HEK293 (cell line): Measurements from ENCODE around the gene FMN1.

ENCODE experiments used
- CTCF ChIA-PET: fragments of 350-600 bp; formaldehyde crosslinking; extraction: SDS; loops from one replicate; lab custom pipeline; 2021; ENCODE audit warnings: antibody characterized with exemption; lab: Yijun Ruan, JAX
- POLR2A ChIA-PET: fragments of 300-600 bp; formaldehyde crosslinking; extraction: SDS; loops from one replicate; lab custom pipeline; 2020; ENCODE audit warnings: antibody characterized with exemption, inconsistent platforms; lab: Yijun Ruan, JAX
- H3K27ac ChIP-seq: fragments of 200-500 bp; sonication (Bioruptor generic); 2 replicates; pipeline ENCODE4 v1.5.1; 2014; ENCODE audit warnings: low read depth, low read length, control low read depth, inconsistent platforms; ENCODE audit errors: extremely low read depth
- H3K36me3 ChIP-seq, 2 experiments: fragments of 200-500 bp in 1 of 2; sonication (Bioruptor generic) in 1 of 2; 1 replicate in 1 of 2; 2 replicates in 1 of 2; pipeline ENCODE4 v1.5.1; 2014 to 2017; ENCODE audit warnings: inconsistent platforms in 2 of 2, low read length in 2 of 2; ENCODE audit not compliant: control insufficient read depth in 2 of 2, insufficient read depth in 1 of 2
- H3K4me1 ChIP-seq: fragments of 200-500 bp; sonication (Bioruptor generic); 2 replicates; pipeline ENCODE4 v1.5.1; 2014; ENCODE audit warnings: mild to moderate bottlenecking, low read length, inconsistent platforms; ENCODE audit not compliant: control insufficient read depth, insufficient read depth
- H3K4me3 ChIP-seq: 2 replicates; pipeline ENCODE4 v1.5.1; 2011; ENCODE audit warnings: low read depth, mild to moderate bottlenecking, control low read depth, low read length, moderate library complexity
- H3K9me3 ChIP-seq: fragments of 200-500 bp; sonication (Bioruptor generic); 2 replicates; pipeline ENCODE4 v1.5.1; 2014; ENCODE audit warnings: low read depth, low read length, inconsistent platforms; ENCODE audit not compliant: control insufficient read depth, insufficient read depth
- FEZF1 ChIP-seq: fragments of 450-650 bp; formaldehyde crosslinking; IDR thresholded peaks from 2 replicates; pipeline ENCODE4 v1.5.1; 2016; ENCODE audit warnings: missing biosample characterization, missing genetic modification characterization
- HOXA7 ChIP-seq: sonication (generic); formaldehyde crosslinking; IDR thresholded peaks from 2 replicates; pipeline ENCODE4 v1.8.1; 2022; ENCODE audit warnings: missing genetic modification reagents, borderline replicate concordance
- HOXD13 ChIP-seq: sonication (generic); formaldehyde crosslinking; IDR thresholded peaks from 2 replicates; pipeline ENCODE4 v1.8.0; 2022; ENCODE audit warnings: missing genetic modification reagents, borderline replicate concordance
- MZF1 ChIP-seq: fragments of 450-650 bp; formaldehyde crosslinking; IDR thresholded peaks from 2 replicates; pipeline ENCODE4 v1.5.1; 2017; ENCODE audit warnings: missing biosample characterization, missing genetic modification characterization, borderline replicate concordance
- RBAK ChIP-seq: fragments of 450-650 bp; formaldehyde crosslinking; IDR thresholded peaks from 2 replicates; pipeline ENCODE4 v1.5.1; 2016; ENCODE audit warnings: missing biosample characterization, missing genetic modification characterization
- ZFP37 ChIP-seq: fragments of 450-650 bp; formaldehyde crosslinking; IDR thresholded peaks from 2 replicates; pipeline ENCODE4 v1.5.1; 2016; ENCODE audit warnings: missing biosample characterization, missing genetic modification characterization
- ZNF169 ChIP-seq: fragments of 450-650 bp; formaldehyde crosslinking; IDR thresholded peaks from 2 replicates; pipeline ENCODE4 v1.5.1; 2016; ENCODE audit warnings: missing biosample characterization, missing genetic modification characterization
- ZNF184 ChIP-seq: fragments of 450-650 bp; IDR thresholded peaks from 2 replicates; pipeline ENCODE4 v1.5.1; 2018; ENCODE audit warnings: missing biosample characterization, mild to moderate bottlenecking, missing genetic modification characterization
- ZNF214 ChIP-seq: fragments of 450-650 bp; formaldehyde crosslinking; IDR thresholded peaks from 2 replicates; pipeline ENCODE4 v1.5.1; 2017; ENCODE audit warnings: missing biosample characterization, mild to moderate bottlenecking, missing genetic modification characterization, borderline replicate concordance
- ZNF354C ChIP-seq: fragments of 450-650 bp; formaldehyde crosslinking; IDR thresholded peaks from 2 replicates; pipeline ENCODE4 v1.5.1; 2016; ENCODE audit warnings: missing biosample characterization, missing genetic modification characterization, low read depth, borderline replicate concordance
- ZNF404 ChIP-seq: fragments of 450-650 bp; formaldehyde crosslinking; IDR thresholded peaks from 2 replicates; pipeline ENCODE4 v1.5.1; 2017; ENCODE audit warnings: missing biosample characterization, missing genetic modification characterization
- ZNF433 ChIP-seq: fragments of 450-650 bp; formaldehyde crosslinking; IDR thresholded peaks from 2 replicates; pipeline ENCODE4 v1.5.1; 2016; ENCODE audit warnings: missing biosample characterization, missing genetic modification characterization, low read depth
- ZNF621 ChIP-seq: fragments of 450-650 bp; formaldehyde crosslinking; IDR thresholded peaks from 2 replicates; pipeline ENCODE4 v1.5.1; 2017; ENCODE audit warnings: missing biosample characterization, missing genetic modification characterization
- ZNF624 ChIP-seq: fragments of 450-650 bp; formaldehyde crosslinking; IDR thresholded peaks from 2 replicates; pipeline ENCODE4 v1.5.1; 2017; ENCODE audit warnings: missing biosample characterization, missing genetic modification characterization
- ZNF776 ChIP-seq: fragments of 450-650 bp; formaldehyde crosslinking; IDR thresholded peaks from 2 replicates; pipeline ENCODE4 v1.5.0; 2017; ENCODE audit warnings: missing biosample characterization, missing genetic modification characterization, borderline replicate concordance
- ZNF777 ChIP-seq: fragments of 450-650 bp; formaldehyde crosslinking; IDR thresholded peaks from 2 replicates; pipeline ENCODE4 v1.5.1; 2017; ENCODE audit warnings: missing biosample characterization, missing genetic modification characterization, borderline replicate concordance
- ZNF843 ChIP-seq: fragments of 450-650 bp; formaldehyde crosslinking; IDR thresholded peaks from 2 replicates; pipeline ENCODE4 v1.5.1; 2016; ENCODE audit warnings: missing biosample characterization, missing genetic modification characterization
- ZSCAN23 ChIP-seq: fragments of 450-650 bp; formaldehyde crosslinking; IDR thresholded peaks from 2 replicates; pipeline ENCODE4 v1.5.1; 2016; ENCODE audit warnings: missing biosample characterization, missing genetic modification characterization
- TF ChIP-seq, protein P1 (sequence below): fragments of 450-650 bp; formaldehyde crosslinking; IDR thresholded peaks from 2 replicates; pipeline ENCODE4 v1.5.1; 2016; ENCODE audit warnings: missing biosample characterization, missing genetic modification characterization
- TF ChIP-seq, protein P2 (sequence below): fragments of 450-650 bp; formaldehyde crosslinking; IDR thresholded peaks from 2 replicates; pipeline ENCODE4 v1.5.1; 2016; ENCODE audit warnings: missing biosample characterization, missing genetic modification characterization
- TF ChIP-seq, protein P3 (sequence below): fragments of 450-650 bp; formaldehyde crosslinking; IDR thresholded peaks from 2 replicates; pipeline ENCODE4 v1.5.1; 2016; ENCODE audit warnings: missing biosample characterization, missing genetic modification characterization

FMN1 gene

DNA sequence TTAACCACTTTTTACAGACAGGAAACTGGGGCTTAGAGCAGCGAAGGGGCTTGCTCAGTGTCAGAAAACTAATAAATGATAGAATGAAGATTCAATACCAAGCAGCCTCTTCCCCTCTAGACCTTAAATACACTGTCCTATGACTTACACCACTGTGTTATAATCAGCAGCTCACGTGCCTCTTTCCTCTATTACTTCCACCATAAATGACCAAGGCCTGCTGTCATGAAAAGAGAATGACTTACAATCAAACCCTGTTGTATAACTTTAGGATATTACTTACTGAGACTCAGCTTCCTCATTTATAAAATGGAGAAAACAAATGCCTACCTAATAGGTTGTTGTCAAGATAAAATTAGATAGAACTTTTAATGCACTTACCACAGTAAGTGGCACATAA, 11.6 kb downstream of the FMN1 start:
- ChIA-PET POLR2A (no interaction called here), CTCF (interaction anchor here (1.0 kb wide), 1 partner anchor 23 kb away, joined by 3 read pairs; no protein-coding TSS in a partner anchor)
- Histone ChIP-seq H3K27ac (no peak overlapping the region), H3K9me3 (no peaks in the 10 kb centered on the region), H3K4me3 (no peak overlapping the region), H3K36me3 (no peaks in the 10 kb centered on the region), H3K4me1 (no peaks in the 10 kb centered on the region)
- TF ChIP-seq ZNF169 (tag by site-specific recombination), result no peak
- TF ChIP-seq FEZF1 (tag by site-specific recombination), result no peak
- no peak for TF ChIP-seq ZNF621 (tag by site-specific recombination)
- TF ChIP-seq ZNF214 (tag by site-specific recombination), result no peak
- TF ChIP-seq, all 188 proteins: peak for 0

DNA sequence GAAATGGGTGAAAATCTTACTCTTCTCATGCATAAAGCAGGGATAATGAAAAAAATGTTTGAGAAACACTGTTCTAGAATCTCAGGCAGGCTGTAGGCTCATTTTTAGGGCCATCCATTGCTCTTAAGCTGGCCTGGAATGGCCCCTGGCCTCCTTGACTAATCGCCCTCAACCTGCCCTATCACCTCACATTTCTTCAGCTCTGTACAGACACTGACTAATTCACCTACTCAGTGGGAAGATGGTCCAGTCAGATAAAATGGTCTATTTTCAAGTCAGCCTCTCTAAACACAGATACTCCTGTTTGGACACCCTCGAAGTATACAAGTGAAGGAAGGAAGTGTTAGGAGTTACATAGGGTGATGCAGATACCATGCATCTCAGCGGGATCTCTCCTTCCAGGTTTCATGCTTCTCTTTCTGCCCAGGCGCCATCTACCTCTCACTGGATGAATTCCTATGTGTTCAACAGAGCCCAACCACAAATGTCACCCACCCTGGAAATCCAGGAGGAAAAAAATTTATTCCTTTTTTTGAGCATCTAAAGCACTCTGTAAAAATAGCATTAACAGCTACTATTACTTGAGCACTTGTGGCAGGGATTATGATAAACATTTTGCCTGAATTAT, 12.1 kb downstream of the FMN1 start:
- H3K36me3 ChIP-seq, result no peaks in the 10 kb centered on the region
- CTCF ChIA-PET, result interaction anchor here (0.9 to 1.0 kb wide), 2 partner anchors 22 to 50 kb away, joined by 3 read pairs; no protein-coding TSS in a partner anchor
- H3K4me1 ChIP-seq, result no peaks in the 10 kb centered on the region
- H3K27ac ChIP-seq, result no peak overlapping the region
- H3K4me3 ChIP-seq, result no peak overlapping the region
- TF ChIP-seq ZNF777 (tag by site-specific recombination) (no peak), RBAK (tag by site-specific recombination) (no peak), ZNF776 (no peak)
- H3K9me3 ChIP-seq, result no peaks in the 10 kb centered on the region
- POLR2A ChIA-PET, result no interaction called here

DNA sequence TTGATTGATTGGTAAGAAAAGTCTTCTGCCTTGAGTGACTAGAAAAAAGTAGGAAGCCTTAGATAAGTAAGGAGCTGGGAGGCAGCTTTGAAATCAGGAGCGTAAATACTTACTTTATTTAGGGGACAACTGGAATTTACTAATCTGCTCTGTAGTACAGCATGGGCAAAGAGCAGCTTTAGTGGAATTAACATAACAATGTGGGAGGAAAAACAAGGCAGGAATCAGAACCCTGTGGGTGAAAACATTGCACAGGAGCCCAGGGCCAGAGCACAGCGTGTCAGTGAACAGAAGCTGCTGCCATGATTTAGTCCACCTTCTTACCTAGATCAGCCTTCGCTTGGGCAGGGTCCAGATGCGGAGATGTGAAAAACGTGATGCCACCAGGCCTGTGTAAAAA, 14.6 kb downstream of the FMN1 start:
- Histone ChIP-seq H3K4me3 (no peak overlapping the region), H3K4me1 (no peaks in the 10 kb centered on the region), H3K9me3 (no peaks in the 10 kb centered on the region), H3K36me3 (no peaks in the 10 kb centered on the region), H3K27ac (no peak overlapping the region)
- CTCF ChIA-PET, result interaction anchor here (0.6 kb wide), 1 partner anchor 555 kb away, joined by 3 read pairs; no protein-coding TSS in a partner anchor
- POLR2A ChIA-PET, result no interaction called here
- TF ChIP-seq ZNF843 (tag by site-specific recombination), result no peak
- no peak for TF ChIP-seq ZNF354C (tag by site-specific recombination)
- no peak for TF ChIP-seq MZF1 (tag by site-specific recombination)
- TF ChIP-seq, protein P1, sequence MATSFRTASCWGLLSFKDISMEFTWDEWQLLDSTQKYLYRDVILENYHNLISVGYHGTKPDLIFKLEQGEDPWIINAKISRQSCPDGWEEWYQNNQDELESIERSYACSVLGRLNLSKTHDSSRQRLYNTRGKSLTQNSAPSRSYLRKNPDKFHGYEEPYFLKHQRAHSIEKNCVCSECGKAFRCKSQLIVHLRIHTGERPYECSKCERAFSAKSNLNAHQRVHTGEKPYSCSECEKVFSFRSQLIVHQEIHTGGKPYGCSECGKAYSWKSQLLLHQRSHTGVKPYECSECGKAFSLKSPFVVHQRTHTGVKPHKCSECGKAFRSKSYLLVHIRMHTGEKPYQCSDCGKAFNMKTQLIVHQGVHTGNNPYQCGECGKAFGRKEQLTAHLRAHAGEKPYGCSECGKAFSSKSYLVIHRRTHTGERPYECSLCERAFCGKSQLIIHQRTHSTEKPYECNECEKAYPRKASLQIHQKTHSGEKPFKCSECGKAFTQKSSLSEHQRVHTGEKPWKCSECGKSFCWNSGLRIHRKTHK (tag by site-specific recombination), result no peak
- TF ChIP-seq HOXA7 (CRISPR knock-in tag), result no peak
- no peak for TF ChIP-seq ZSCAN23
- no peak for TF ChIP-seq ZFP37 (tag by site-specific recombination)

DNA sequence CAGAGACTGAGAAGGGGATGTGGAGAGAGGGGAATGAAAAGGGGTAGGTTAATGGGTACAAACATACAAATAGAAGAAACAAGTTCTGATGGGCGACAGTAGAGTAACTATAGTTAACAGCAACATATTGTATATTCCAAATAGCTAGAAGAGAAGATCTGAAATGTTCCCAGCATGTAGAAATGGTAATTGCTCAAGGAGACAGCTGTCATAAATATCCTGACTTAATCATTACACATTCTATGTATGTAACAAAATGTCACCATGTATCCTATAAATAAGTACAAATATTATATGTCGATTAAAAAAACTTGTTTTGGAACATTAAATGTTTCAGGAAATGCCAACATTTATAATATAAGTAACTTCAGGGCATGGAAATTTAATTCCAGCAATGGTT, 23.3 kb downstream of the FMN1 start:
- no peaks in the 10 kb centered on the region for H3K36me3 ChIP-seq
- H3K9me3 ChIP-seq, result no peaks in the 10 kb centered on the region
- no peak overlapping the region for H3K27ac ChIP-seq
- ChIA-PET CTCF (no interaction called here), POLR2A (no interaction called here)
- H3K4me1 ChIP-seq, result no peaks in the 10 kb centered on the region
- no peak overlapping the region for H3K4me3 ChIP-seq
- TF ChIP-seq ZNF404 (tag by site-specific recombination) (no peak), ZNF433 (no peak), ZNF184 (tag by site-specific recombination) (no peak), ZNF624 (tag by site-specific recombination) (no peak), HOXD13 (no peak)
- TF ChIP-seq, protein P2, sequence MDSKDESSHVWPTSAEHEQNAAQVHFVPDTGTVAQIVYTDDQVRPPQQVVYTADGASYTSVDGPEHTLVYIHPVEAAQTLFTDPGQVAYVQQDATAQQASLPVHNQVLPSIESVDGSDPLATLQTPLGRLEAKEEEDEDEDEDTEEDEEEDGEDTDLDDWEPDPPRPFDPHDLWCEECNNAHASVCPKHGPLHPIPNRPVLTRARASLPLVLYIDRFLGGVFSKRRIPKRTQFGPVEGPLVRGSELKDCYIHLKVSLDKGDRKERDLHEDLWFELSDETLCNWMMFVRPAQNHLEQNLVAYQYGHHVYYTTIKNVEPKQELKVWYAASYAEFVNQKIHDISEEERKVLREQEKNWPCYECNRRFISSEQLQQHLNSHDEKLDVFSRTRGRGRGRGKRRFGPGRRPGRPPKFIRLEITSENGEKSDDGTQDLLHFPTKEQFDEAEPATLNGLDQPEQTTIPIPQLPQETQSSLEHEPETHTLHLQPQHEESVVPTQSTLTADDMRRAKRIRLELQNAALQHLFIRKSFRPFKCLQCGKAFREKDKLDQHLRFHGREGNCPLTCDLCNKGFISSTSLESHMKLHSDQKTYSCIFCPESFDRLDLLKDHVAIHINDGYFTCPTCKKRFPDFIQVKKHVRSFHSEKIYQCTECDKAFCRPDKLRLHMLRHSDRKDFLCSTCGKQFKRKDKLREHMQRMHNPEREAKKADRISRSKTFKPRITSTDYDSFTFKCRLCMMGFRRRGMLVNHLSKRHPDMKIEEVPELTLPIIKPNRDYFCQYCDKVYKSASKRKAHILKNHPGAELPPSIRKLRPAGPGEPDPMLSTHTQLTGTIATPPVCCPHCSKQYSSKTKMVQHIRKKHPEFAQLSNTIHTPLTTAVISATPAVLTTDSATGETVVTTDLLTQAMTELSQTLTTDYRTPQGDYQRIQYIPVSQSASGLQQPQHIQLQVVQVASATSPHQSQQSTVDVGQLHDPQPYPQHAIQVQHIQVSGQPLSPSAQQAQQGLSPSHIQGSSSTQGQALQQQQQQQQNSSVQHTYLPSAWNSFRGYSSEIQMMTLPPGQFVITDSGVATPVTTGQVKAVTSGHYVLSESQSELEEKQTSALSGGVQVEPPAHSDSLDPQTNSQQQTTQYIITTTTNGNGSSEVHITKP (tag by site-specific recombination), result no peak
- TF ChIP-seq, protein P3, sequence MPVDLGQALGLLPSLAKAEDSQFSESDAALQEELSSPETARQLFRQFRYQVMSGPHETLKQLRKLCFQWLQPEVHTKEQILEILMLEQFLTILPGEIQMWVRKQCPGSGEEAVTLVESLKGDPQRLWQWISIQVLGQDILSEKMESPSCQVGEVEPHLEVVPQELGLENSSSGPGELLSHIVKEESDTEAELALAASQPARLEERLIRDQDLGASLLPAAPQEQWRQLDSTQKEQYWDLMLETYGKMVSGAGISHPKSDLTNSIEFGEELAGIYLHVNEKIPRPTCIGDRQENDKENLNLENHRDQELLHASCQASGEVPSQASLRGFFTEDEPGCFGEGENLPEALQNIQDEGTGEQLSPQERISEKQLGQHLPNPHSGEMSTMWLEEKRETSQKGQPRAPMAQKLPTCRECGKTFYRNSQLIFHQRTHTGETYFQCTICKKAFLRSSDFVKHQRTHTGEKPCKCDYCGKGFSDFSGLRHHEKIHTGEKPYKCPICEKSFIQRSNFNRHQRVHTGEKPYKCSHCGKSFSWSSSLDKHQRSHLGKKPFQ (tag by site-specific recombination), result no peak
